NCI-H2171 treated with DMSO at 0.1 percent for 48 hours (cell line): ENCODE measurements around the gene ERBB4.
"Not testable (repeated sequence)": the region's sequence is repeated elsewhere in the genome, so short reads cannot be mapped to it uniquely, and the experiment has no call there.

ENCODE experiments used
- DNase-seq: peaks from one replicate; lab custom pipeline; 2025; lab: John Stamatoyannopoulos, UW

ERBB4 gene

DNA sequence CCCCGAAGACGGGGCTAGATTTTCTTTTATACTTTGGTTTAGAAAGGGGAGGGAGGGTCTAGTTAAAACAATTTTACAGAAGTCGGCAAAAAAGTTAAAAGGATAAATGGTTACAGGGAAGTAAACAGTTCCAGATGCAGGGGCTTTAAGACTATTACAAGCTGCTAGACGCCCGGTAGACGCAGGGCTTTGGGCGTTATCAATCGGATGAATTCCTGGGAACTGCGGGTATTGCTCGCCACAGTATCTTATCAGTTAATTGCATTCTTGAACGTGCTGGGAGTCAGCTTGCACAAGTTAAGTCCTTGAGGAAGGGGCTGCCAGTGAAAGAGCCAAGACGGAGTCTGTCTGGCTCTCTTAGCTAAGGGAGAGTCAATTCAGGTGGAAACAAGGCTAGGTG, 946.6 kb downstream of the ERBB4 start:
- DNase-seq, result not testable (repeated sequence)

DNA sequence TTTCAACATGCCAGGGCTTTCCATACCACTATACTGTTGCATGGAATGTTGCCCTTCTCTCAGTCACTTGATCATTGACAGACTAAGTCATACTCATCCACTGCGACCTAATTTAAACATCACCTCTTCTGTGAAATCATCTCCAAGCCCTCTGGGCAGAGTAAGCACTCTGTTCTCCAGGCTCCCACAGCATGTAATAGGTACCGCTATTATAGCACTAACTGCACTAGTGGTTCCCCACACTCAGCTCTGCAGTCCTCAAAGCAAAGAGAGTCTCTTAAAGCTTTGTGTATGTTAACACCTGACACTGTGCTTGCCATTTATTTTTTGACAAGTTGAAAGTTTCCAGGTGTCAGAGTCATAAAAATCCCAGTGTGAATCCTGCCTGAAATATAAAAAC, 947.2 kb downstream of the ERBB4 start:
- DNase-seq, result no peak

DNA sequence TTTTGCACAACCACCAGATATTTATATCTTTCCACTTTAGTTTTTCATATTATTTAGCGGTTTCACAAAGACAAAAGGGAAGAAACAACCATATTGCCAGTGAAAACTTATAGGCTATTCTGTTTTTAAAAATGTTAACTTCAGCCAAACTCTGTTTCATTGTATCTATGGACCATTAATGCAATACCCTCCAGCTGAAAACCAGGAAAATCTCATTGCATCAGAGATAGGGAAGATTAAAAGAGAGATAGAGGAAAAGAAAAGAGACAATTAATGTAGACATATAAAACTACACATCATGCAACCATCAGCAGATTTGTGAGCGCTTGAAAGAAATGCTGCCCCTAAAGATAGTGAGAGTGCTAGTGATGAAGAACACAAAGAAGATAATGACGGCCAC, 970.2 kb downstream of the ERBB4 start:
- no peak for DNase-seq

DNA sequence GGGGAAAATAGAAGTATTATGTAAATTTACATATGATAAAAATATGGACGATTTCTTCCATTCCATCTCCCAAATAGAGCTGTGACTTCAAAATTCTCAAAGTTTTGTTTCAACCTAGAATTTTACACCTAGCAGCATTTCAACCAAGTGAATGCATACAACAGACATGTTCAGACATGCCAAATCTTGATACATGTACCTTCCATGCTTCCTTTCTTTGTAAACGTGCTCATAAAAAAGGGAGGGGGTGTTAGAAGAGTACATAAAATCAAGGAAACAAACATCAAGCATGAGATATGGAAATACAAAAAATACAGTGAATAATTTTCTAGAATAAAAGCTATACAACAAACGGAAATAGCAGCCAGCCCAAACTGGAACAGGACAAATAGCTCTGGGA, 974.2 kb downstream of the ERBB4 start:
- no peak for DNase-seq

DNA sequence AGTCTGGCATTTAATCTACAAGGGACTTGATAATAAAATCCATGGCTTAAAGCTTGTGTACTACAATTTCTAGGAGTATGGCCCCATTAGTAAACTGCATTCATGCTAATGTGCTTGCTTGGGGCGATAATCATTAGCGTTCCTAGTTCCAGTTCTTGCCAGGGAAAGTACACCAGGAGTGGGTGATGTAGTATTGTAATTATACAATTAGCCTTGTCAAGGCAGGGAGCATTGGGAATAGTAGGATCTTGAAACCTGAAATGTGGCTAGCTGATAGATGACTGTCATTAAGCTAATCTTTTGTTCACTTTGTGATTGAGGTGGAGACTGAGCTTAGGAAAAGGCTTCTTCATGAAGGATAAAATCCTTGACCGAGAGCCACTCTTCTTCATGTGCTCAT, 993.0 kb downstream of the ERBB4 start:
- no peak for DNase-seq

DNA sequence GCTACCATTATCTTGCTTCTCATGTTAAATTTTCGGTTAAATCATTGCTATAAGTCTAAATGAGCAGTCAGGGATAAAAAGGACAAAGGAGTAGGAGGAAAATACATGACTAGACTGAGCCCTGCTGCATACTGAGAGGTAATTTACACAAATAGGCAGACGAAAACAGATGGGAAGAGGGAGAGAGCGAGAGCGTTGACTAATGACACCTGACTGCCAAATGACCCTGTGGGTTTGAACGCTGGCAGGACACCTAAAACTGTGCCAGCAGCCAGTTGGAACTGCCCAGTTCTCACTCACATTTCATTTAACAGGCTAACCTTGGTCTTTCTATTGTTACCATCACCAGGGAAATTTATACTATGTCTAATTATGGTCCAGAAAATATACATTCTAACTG, 1004.0 kb downstream of the ERBB4 start:
- peak; percentile 83 for DNase-seq

DNA sequence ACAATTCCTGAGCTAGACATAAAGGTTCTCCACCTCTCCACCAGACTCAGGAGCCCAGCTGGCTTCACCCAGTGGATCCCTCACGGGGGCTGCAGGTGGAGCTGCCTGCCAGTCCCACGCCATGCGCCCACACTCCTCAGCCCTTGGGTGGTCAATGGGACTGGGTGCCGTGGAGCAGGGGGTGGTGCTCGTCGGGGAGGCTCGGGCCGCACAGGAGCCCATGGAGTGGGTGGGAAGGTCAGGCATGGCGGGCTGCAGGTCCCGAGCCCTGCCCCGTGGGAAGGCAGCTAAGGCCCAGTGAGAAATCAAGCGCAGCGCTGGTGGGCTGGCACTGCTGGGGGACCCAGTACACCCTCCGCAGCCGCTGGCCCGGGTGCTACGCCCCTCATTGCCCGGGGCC, 1014.4 kb downstream of the ERBB4 start:
- DNase-seq, result not testable (repeated sequence)

DNA sequence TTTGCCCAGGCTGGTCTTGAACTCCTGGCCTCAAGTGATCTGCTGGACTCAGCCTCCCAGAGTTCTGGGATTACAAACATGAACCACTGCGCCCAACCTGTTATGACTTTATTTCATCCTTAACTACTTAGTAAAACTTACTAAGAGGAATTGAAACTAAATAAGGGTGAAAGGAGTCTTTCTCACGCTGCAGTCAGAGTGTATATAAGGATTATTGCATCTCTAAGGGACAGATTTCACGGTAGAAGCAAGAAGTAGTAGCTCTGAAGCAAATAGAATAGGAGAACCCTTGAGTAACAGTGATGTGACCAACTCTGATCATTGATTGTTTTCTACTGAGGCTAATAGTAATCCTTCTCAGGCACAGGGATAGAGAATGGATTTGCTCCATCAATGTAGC, 1022.1 kb downstream of the ERBB4 start:
- DNase-seq, result no peak

DNA sequence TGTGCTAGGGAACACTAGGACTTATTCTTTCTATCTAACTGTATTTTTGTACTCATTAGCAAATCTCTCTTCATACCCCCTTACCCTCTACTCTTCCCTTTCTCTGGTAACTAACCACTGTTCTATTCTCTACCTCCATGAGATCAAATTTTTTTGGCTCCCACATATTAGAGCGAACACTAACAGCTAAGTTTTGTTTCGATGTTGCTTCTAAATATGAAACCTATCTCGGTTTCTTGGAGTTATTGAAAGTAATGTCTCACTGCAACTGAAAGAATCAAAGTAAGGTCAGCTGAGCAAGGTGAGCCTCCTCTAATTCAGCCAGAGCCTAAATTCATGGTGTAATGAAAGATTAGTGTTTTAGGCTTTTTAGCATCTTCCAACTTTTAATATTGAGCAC, 1024.6 kb downstream of the ERBB4 start:
- no peak for DNase-seq

DNA sequence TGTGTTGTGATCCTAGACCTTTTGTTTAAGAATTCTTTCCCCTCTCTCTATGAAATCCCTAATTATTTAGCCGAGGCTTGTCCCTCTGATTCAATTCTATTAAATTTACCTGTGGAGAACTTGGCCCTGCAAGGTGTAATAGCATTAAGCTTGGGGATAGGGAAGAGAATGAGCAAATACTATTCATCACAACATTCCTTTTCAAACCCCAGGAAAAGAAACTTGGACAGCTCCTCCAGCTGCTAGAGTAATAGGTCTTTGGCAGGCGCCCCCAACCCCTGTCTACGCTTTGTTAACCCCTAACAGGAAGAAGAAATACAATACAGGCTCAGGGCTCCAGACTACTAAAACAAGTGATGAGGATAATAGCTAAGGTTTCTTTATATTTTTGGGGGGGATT, 1025.2 kb downstream of the ERBB4 start:
- DNase-seq, result no peak

DNA sequence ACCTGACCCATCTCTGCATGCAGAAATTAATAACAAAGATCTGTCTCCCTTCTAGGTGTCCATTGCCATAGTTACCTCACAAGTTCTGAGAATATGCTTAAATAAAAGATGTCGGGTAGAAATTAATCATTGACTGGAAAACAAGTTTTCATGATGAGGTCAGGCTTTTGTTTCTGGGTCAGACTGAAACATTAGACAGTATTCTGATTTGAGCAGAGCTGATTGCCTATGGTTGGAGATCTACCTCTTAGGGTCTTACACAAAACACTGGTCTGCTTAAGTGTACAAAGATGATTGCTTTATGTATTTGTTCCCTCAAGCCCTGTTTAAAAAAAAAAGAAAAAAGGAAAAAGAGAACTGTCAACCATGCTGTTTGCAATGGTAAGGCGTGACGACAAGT, 1025.8 kb downstream of the ERBB4 start:
- no peak for DNase-seq

DNA sequence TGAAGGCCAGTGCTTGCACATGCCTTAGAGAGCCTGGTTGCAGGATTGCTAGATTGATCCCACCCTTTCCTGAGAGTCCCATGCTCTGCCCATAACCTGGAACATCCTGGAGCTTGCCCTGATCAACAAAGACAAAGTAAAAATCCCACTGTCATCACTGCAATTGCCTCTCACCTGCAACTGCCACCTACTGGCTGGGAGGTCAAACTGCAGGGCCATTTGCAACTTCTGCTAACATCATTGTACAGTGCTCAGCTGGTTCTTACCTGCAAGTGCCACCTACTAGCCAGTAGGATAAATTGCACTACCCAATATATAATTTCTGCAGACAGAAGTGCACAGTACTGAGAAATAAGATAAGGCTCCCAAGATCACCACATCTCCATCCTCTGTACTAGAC, 1034.7 kb downstream of the ERBB4 start:
- no peak for DNase-seq

DNA sequence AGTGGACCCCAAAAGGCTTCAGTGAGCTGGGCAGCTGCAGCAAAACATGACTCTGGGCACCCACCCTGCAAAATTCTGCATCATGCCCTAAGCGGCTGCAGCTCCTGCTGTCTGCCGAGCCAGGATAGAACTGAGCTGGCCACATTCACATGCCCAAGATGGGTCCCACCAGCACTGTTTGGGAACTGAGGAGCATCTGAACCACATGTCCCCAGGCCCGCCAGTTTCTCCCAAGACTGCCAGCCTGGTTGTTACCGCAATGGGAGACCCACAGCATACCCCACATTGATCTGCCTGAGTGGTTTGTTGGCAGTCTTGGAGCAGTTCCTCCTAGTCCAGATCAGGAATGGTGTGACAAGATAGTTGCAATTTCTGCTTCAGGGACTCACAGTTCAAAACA, 1035.4 kb downstream of the ERBB4 start:
- no peak for DNase-seq

DNA sequence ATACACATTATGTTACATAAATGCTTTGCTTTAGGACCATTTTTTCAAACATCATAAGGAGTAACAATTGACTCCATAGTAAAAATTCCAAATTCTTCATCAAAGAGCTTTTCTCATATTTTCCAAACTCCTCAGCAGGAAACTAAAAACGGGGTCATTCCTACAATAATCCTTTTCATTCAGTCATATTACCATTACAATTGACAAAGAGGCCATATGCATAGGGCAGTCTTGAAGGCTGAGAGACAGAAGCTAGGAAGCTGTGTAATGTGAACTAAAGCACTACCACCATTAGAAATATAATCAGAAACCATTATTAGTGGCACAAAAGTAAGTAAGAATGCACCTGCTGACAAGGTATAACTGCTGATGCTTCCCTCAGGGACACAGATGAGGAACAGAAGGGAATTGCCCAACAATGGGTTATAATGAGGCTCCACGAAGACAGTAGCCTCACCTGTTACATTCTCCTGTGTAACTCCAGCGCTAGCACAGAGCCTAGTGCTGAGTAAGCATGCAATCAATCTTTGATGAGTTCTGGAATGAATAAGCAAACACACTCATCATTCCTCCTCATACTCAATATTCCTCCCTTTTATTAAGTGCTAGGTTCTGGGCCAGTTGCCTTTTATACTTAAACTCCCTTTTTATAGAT, 1039.9 kb downstream of the ERBB4 start:
- DNase-seq, result no peak

DNA sequence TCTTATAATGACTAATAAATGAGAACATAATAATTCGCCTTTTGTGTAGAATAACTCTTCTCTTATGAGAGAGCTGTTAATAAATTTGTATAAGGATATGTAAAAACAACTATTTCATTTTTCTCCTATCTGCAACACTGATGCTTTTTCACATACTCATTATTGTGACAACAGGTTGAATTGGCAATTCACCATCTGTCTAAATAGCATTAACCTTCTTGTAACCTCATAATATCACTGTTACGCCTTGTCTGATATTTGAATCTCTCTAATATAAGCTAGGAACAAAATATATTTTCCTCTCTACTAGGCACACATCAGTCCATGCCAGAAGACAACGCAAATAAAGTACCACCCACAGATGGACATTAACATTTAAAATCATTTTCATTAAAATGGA, 1043.3 kb downstream of the ERBB4 start:
- DNase-seq, result peak; percentile 69

DNA sequence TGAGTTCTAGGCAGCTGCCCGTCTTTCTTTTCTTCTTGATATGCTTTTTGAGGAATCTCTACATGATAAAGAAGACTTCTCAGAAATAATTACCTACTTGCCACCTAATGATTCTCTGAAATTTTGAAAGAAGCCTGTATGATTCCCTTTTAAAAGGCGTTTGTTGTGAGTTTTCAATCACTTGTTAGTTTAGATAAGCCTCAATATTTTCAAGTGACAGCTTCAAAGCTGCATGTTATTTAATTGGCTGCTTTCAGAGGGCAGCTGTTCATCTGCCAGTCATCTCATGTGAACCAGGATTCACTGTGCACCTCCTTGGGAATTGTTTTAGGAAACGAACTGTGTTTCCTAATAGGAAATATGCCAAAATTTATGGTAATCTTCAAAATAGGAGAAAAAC, 1044.1 kb downstream of the ERBB4 start:
- peak; percentile 83 for DNase-seq

DNA sequence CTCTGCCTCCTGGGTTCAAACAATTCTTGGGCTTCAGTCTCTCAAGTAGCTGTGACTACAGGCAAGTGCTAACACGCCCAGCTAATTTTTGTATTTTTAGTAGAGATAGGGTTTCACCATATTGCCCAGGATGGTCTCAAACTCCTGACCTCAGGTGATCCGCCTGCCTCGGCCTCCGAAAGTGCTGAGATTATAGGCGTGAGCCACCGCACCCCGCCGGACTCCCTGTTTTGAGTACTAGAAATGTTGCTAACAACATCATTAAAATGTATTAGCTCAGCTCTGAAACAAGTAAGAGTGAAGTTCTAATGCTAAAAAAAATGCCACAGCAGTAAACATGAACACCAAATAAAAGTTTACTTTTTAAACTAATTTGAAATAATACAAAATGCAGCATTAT, 1044.5 kb downstream of the ERBB4 start:
- DNase-seq, result peak; percentile 69

DNA sequence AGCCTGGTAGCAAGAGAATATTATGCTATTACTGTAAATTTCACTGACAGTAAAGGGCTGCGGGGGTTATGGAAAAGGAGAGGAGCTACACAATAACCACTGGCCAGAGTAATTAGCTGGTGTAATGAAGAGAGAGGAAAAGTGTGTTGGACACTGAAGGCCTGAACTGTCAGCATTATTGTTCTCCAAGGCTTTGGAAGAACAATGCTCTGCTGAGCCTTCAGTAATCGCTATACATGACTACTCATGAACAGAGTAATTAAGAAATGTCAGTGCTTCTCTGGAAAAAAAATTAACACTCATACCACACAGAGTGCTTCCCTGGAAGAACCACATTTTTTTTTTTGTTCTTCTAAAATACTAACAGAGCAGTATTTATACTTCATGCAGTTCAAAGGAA, 1050.9 kb downstream of the ERBB4 start:
- no peak for DNase-seq

DNA sequence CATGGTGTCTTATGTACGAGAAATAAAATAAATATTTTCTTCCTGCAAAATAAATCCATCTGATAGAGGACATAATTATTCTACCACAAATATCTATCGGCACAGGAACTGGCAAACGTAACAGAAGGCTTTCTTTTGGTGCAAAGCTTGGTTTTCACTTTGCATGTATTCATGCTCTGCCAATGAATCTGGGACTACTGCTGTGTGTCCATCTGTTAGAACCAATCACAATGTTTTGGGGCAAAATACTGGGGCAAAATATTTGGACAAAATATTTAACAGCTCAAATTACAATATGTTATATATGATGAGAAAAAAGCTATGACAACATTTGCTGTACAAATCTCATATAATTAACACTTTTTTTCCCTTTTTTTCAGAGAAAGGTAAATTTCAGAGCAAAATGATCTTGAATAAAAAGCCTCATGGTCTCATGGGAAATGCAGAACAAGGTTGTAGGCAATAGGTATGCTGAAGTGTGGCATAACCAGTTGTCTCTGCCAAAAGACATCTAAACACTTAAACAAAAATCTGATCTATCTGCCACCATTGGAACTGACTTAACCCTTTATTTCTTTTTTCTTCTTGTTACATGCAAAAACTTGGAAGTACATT, 1059.0 kb downstream of the ERBB4 start:
- DNase-seq, result peak; percentile 43

DNA sequence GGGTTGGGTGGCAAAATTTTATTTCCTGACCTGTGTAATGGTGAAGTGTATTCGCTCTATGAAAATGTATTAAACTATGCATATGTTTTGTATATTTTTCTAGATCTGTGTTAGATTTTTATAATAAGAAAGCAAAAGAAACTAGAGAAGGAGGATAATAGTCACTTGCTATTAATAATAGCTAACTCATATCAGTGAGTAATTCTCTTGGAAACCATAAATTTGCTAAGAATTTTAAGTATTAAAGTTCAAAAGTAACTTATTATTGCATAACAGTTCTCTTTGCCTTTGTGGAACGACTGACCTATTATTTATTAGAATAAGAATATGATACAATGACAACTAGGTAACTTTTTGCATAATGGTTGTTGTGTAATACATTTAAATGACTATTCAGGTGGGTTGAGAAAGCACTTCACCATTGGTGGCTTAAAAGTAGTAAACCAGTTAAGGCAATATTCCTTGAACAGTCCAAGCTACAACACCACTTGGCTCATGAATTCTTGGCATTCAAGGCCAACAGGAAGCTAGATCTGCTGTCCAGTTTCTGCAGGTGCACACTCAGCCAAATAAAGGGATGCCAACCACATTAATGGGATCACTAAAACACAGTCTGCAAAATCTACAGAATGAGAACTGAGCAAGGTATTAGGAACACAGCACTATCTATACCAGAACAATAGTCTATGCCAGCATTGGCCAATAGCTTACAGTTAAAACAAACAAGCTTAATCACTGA, 1060.9 kb downstream of the ERBB4 start:
- no peak for DNase-seq

DNA sequence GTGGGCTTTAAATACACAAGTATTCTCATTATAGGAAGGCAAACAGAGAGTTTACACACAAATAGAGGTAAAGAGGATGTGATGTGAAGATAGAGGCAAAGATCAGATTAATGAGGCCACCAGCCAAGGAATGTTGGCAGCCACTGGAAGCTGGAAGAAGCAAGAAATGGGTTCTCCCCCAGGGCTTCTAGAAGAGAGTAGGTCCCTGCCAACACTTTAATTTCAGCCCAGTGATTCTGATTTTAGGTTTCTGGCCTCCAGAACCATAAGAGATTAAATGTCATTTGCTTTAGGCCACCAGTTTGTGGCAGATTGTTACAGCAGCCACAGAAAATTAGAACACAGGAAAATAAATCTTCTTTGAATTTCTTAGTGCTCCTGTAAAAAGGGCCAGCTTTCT, 1065.5 kb downstream of the ERBB4 start:
- DNase-seq, result no peak

DNA sequence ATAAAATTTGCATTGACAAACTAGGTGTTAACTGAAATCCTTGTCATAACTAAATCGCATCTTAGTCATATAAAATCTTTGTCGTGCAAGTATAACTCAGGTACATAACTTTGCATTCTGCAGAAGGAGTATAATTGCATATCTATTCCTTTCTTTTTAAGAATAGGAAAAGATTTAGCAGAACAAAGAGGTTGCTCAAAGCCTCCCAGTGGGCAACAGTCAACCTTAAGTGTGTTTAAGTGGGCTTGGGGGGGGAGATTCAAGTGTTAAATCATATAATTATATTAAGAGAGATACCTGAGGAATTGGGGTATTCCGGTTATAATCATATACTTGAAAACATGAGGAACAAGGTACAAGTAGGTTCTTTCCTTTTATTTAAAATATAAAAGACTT, 1068.9 kb downstream of the ERBB4 start:
- DNase-seq, result no peak

DNA sequence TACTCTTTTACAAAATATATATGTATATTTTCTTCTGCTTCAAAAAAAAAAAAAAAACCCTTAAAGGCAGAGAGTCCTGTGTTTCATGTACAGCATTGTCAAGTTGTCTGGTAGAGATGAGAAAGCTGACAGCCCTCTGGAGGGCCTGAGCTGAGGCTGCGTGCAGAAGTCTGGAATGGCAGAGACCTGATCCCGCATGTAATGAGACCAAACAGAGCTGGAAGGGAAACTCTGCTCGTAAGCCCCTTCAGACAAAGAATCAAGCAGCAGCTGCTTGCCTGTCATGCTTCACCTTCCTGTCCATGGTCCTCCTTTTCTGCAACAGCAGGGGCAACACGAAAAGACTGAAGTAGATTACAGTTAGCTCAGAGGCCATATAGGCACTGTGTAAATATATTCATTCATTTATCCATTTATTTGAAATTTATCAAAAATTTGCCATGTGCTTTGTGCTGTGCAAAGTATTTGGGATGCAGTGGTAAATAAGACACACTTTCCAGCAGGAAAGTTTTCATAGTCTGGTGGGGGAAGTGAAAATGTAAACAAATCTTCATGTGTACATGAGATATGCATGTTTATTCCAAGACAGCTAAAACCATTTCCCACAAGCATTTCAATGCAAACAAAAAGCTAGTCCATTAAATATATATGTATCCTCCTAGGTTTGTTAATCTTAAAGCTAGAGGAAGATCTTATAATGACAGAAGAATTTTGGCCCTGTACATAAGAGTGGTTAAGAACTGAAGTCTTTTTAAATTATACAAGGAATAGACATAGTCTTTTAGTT, 1069.5 kb downstream of the ERBB4 start:
- no peak for DNase-seq
